Amygdala (tissue), 56 donors: ENCODE results near the gene SPAG7.

ENCODE experiments used
- DNase-seq, 56 donors: peaks; one replicate each; lab custom pipeline; 2025; lab: John Stamatoyannopoulos, UW

The SPAG7 gene

GRCh38 chr17:4980644-4981216 lies 13.1 kb upstream of the SPAG7 start:
- peak in 3 of 56 donors; percentile 3 to 24 (median 24) for DNase-seq

- DNase-seq: peak in 1 of 56 donors; percentile 16
These were observed 11.1 kb upstream of the SPAG7 start for GRCh38 chr17:4978726-4979125.

- no peak for DNase-seq
These were observed 6.6 kb upstream of the SPAG7 start for GRCh38 chr17:4974115-4974670.

GRCh38 chr17:4973256-4974114 lies 5.9 kb upstream of the SPAG7 start:
- no peak for DNase-seq

- no peak for DNase-seq
These were observed 5.1 kb upstream of the SPAG7 start for GRCh38 chr17:4972752-4973151.

- DNase-seq: no peak
These were observed 4.7 kb upstream of the SPAG7 start for GRCh38 chr17:4972322-4972721.

- no peak for DNase-seq
These were observed 4.2 kb upstream of the SPAG7 start for GRCh38 chr17:4971826-4972225.

GRCh38 chr17:4970273-4970672 lies 2.7 kb upstream of the SPAG7 start:
- DNase-seq: no peak

GRCh38 chr17:4969551-4970173 lies 2.0 kb upstream of the SPAG7 start:
- no peak for DNase-seq

GRCh38 chr17:4969047-4969550 lies 1.5 kb upstream of the SPAG7 start:
- DNase-seq: peak in 1 of 56 donors; percentile 7

- peak in 9 of 56 donors; percentile 19 to 55 (median 36) for DNase-seq
These were observed 949 bp upstream of the SPAG7 start for GRCh38 chr17:4968486-4969046.

GRCh38 chr17:4966844-4967538 lies 626 bp downstream of the SPAG7 start:
- peak in 55 of 56 donors; percentile 94 to 100 (median 99) for DNase-seq

- DNase-seq: no peak
These were observed 2.2 kb downstream of the SPAG7 start for GRCh38 chr17:4965311-4965986.

- no peak for DNase-seq
These were observed 7.2 kb downstream of the SPAG7 start for GRCh38 chr17:4960279-4960922.

- no peak for DNase-seq
These were observed 8.2 kb downstream of the SPAG7 start for GRCh38 chr17:4959261-4959965.

GRCh38 chr17:4958102-4958501 lies 9.5 kb downstream of the SPAG7 start:
- no peak for DNase-seq

GRCh38 chr17:4956493-4957061 lies 11.0 kb downstream of the SPAG7 start:
- peak in 1 of 56 donors; percentile 21 for DNase-seq

GRCh38 chr17:4955091-4955490 lies 12.5 kb downstream of the SPAG7 start:
- DNase-seq: no peak
